HG03432 (cell line): ENCODE data around the gene PPP2R5C.
"Not testable (repeated sequence)": the region's sequence is repeated elsewhere in the genome, so short reads cannot be mapped to it uniquely, and the experiment has no call there.

Experiments used
- ATAC-seq: cut with Tn5 transposase; IDR thresholded peaks from one replicate; pipeline ENCODE4 v1.9.1; 2021; ENCODE audit warnings: mild to moderate bottlenecking, moderate library complexity; ENCODE audit not compliant: unreplicated experiment

Gene PPP2R5C

DNA sequence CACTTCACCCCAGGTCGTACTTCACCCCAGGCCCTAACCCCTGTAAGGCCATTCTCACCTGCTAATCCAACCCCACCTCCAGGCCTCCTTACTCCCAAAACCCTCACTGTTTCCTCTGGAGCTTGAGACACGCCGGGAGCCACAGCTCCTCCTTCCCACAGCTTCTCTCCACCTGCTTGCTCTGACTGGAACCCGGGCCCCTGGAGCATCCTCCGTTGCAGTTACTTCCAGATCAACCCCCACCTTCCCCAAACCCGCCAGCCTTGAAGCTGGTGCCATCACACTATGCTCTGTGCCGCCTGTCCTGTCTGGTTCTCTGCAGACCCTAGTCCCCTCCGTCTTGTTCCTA lies 34.6 kb upstream of the PPP2R5C start:
- ATAC-seq = no peak

DNA sequence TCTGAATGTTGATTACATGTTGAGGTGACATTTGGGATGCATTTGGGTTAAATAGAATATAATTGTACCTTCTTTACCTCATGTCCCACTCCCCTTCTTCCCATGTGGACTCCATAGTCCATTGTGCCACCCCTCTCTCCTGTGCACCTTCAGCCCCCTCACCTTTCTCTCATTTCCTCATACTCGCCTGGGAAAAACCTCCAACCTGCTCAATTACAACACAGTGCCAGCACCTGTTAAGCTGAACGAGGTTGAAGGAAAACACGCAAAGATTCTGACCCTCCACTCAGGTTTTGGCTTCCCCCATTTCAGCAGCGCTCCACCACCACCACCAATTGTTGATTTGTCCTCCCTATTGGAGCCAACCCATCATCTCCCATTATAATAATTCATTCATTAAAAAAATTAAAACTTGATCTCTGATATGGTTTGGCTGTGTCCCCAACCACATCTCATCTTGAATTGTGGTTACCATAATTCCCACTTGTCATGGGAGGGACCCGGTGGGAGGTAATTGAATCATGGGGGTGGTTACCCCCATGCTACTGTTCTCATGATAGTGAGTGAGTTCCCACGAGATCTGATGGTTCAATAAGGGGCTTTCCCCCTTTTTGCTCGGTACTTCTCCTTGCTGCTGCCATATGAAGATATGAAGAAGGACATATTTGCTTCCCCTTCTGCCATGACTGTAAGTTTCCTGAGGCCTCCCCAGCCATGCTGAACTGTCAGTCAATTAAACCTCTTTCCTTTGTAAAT lies 33.7 kb upstream of the PPP2R5C start:
- ATAC-seq = no peak

DNA sequence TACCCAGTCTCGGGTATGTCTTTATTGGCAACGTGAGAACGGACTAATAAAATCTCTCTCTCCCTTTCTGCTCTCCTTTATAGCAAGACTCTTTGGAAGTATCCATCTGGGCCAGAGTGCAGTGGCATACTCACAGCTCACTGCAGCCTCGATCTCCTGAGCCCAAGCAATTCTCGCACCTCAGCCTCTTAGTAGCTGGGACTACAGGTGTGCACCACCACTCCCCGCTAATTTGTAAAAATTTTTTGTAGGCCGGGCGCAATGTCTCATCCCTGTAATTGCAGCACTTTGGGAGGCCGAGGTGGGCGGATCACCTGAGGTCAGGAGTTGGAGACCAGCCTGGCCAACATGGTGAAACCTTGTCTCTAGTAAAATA lies 33.2 kb upstream of the PPP2R5C start:
- ATAC-seq = no peak

DNA sequence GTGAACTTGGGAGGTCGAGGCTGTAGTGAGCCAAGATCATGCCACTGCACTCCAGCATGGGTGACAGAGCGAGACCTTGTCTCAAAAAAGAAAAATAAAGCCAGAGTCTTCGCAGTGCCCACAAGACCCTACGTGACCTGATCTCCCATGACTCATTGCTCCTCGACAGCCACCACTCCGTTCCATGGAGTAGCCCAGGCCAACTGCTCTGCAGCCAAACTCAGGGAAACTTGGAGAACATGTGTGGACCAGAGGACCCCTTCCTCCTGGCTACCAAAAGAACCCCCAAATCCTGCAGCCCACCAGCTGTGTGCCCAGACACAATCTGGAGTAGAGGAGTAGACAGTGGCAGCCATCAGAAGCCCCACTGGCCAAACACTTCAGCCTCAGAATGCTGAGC lies 32.1 kb upstream of the PPP2R5C start:
- ATAC-seq = no peak

GRCh38 chr14:101730157-101730556 lies 31.4 kb upstream of the PPP2R5C start:
- ATAC-seq = not testable (repeated sequence)

DNA sequence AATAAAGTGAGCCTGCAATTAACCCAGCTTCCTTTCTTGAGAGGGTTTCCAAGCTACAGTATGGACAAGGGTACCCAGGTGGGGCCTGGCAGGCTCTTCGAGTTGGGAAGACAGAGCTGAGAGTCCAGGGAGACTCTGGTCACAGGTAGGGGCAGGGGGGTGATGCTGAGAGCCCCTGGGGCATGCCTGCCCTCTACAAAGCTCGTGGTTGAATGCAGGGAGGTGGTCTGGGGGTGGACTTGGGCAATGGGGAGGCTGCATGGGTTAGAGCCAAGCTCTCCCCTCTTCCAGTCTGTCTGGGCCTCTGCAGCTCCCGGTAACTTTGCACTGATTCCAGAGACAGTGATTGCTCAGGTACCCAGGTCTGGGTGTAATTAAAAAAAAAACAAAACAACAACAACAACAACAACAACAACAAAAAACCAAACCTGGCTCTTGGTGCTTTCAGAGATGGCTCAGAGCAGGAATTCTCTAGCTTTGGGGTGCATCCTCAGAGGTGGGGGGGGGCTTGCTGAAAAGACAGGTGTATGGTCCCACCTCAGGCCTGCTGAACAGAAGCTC lies 30.8 kb upstream of the PPP2R5C start:
- no peak for ATAC-seq

DNA sequence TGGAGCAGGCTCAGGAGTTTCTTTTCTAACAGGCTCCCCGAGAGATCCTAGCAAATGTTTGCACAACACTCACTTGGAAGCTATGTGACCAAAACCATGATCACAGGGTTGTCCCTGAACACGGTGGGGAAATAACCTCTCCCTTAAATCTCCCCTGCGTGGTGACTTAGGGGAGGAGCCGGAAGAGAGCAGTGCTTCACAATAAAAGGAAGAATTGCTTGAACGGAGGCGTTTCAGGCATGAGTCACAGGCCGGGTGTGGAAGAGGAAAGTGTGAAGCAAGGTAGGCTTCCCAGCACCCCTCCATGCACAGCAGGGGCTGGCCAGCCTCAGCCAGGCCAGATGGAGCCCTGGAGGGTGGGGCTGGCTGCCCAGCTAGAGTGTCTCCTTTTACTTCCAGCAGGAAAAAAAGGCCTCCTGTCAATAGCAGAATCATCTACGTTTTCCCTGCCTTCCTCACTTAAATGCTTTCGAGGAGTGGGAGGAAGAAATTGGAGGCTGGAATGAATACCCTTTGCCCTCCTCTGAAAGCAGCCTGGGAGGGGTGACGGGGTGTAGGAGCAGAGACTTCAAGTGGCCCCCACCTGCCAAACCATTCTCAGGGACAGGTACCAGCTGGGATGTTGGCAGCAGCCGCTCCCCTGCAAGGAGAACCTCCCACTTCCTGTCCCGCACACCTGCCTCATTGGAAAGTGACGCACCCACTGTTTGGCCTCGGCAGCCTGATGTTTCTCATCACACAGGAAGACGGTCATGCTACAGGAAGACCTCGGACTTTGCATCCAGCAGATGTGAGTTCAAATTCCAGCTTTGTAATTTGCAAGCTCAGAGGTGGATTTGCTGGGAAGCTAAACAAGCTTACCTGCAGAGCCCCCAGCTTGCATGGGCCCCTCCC lies 30.1 kb upstream of the PPP2R5C start:
- peak; percentile 93 for ATAC-seq

- no peak for ATAC-seq
Measured at GRCh38 chr14:101732118-101732517, 29.4 kb upstream of the PPP2R5C start.

GRCh38 chr14:101733211-101733610 lies 28.3 kb upstream of the PPP2R5C start:
- no peak for ATAC-seq

DNA sequence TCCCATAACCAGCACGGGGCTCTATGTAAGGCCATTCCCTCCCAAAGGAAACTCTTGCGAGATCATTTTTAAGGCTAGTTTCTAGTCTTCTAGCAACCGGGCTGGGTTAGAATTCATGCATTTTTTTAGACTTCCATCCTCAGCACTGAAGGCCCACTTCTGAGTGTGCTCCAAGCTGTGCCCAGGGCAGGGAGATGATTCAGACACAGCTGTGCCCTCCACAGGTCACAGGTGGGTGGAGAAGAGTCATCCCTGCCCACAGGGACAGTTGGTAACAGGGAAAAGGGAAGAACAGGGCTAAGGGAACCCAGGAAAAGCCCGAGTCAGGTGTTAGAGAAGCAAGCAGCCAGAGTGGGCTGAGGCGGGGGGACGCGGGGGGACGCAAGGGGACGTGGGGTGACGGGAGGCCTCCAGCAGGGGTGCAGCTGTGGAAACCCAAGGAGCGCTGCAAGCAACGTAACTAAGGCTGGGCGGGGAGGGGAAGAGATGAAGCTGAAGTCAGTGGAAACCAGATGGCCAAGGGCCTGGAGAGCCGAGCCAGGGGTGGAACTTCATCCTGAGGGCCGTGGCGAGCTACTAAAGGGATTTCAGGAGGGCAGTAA lies 27.2 kb upstream of the PPP2R5C start:
- ATAC-seq = no peak

GRCh38 chr14:101735453-101735852 lies 26.1 kb upstream of the PPP2R5C start:
- no peak for ATAC-seq

DNA sequence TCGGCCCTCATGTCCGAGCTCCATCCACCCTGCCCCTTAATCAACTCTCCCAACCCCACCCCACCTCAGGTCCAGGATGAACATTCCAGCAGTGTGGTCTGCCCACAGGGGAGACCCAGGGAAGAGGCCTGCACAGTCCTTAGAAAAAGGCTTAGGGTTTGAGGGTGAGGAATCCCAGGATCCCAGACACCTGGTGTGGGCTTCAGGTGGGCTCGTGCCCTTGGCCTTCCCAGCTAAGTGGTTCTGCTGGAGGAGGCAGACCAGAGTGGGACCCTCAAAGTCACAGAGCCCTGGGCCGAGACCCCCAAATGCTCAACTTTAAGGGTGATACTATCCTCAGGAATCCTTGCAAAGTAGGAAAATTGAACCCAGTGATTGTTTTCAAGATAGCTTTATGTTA lies 25.4 kb upstream of the PPP2R5C start:
- ATAC-seq = no peak

- ATAC-seq = no peak
Measured at GRCh38 chr14:101736585-101736984, 24.9 kb upstream of the PPP2R5C start.

- no peak for ATAC-seq
Measured at GRCh38 chr14:101737414-101738339, 23.8 kb upstream of the PPP2R5C start.

- ATAC-seq = no peak
Measured at GRCh38 chr14:101738703-101739320, 22.7 kb upstream of the PPP2R5C start.

DNA sequence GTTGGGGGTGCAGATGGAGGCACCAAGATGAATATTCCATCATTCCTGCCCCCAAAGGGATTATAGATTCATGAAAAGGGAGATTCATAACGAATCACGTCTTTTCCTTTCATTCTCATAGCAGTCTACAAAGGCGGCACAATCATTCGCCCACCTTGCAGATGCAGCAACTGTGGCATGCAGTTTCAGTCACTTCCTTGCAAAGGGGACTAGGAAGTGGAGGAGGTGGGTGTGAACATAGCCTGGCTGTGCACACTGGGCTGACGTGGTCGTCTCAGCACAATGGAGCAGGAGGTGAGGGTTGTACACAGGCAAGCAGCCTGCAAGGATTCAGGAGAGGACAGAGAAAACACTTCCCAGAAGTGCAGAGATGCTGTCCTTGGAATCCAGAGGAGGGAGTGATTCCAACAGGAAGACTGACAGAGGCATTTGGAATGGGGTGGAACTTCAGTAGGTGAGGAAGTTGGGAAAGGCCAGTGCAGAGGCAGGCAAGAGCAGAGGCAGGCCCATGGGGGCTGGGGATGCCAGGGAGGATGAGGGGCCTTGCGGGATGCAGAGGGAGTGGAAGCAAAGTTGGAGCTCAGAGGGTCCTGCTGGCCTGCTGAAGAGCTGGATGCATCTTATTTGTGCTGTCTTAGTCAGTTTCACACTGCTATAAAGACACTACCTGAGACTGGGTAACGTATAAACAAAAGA lies 21.9 kb upstream of the PPP2R5C start:
- no peak for ATAC-seq

- no peak for ATAC-seq
Measured at GRCh38 chr14:101740981-101741380, 20.5 kb upstream of the PPP2R5C start.

DNA sequence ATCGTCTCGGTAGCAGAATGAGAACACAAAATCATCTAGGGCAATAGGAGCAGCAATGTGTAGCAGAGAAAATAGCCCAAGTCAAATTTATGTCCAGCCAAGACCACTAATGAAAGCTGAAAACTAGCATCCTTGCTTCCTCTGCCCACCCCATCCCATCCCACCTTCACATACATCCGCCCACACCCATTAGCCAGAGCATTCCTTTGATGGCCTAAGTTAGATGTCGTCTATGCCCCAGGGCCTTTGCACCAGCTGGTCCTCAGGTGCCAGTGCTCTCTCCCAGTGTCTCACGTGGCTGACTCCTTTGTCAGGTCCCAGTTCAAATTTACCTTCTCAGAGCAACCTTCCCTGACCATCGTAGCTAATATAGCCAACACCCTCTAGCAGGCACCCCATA lies 17.8 kb upstream of the PPP2R5C start:
- no peak for ATAC-seq

GRCh38 chr14:101744382-101744781 lies 17.1 kb upstream of the PPP2R5C start:
- not testable (repeated sequence) for ATAC-seq
